T-helper 2 cell treated with Interferon-gamma antibody and Interleukin-4, amounts not matched to agents 100 ng/mL and 5 ng/mL, for 36 hours (primary cell): ENCODE data around the gene NAA25. TPM values are rescaled to one million over a fixed set of nuclear protein-coding genes. Genes with fewer than 3 reads are reported as not detected.

ENCODE experiments used
- intact Hi-C: fragments of 100-400 bp; cut with micrococcal nuclease; formaldehyde crosslinking; loops from one replicate; pipeline ENCODE4 v1.15.1; 2023
- total RNA-seq: library from RNA; stranded (reverse); gene quantifications from 2 replicates; pipeline ENCODE4 v1.2.3, GENCODE V29; 2022

Gene NAA25
- 33.6 and 38.8 TPM in 2 replicates for total RNA-seq

- intact Hi-C loops = loop anchor here (1.0 to 10.0 kb wide), 6 partner anchors 17 to 309 kb away; partner anchors contain the start of genes ERP29, HECTD4, MAPKAPK5 and PTPN11
Measured at GRCh38 chr12:112108202-112109079, at the start of gene NAA25. Gene NAA25 (minus strand): TSS chr12:112108783. CDS start chr12:112108773, 10 bp downstream.

DNA sequence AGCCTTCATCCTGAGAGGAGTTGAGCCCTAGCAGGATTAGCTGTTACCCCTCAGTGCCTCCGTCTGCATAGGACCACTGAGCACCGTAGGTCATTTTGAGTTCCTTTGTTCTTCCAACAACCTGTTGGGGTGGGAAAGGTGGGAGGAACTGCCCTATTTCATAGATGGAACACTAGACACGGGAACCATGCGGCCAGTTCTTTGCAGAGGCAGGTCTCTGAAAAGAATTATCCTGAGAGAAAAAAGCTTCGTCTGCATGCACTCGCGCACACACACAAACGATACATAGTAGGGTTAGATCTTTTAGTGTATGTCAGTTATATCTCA is 45.3 kb upstream of the NAA25 start:
- intact Hi-C loops = no loop called here

- intact Hi-C loops = no loop called here
Measured at GRCh38 chr12:112153181-112153892, 44.8 kb upstream of the NAA25 start.

DNA sequence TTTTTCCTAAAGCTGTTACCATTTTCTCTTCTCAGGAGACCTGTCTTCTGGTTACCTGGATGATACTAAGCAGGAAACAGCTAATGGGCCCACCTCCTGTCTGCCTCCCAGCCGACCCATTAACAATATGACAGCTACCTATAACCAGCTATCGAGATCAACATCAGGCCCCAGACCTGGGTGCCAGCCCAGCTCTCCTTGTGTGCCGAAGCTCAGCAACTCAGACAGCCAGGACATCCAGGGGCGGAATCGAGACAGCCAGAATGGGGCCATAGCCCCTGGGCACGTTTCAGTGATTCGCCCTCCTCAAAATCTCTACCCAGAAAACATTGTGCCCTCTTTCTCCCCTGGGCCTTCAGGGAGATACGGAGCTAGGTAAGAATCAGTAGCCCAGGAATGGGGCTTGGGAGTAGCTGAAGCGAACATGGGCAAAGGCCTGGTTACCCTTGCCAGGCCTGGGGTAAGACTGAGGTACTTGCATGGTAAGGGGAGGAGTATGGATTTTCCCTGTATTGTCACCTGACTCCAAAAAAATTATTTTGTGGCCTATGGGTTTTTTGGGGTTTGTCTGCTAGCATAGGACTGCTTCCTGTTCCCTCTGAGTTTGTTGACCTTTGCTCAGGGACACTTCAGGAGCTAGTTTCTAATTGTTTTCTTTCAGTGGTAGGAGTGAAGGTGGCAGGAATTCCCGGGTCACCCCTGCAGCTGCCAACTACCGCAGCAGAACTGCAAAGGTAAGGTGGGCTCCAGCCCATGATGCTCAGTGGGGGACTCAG is 43.4 kb upstream of the NAA25 start:
- intact Hi-C loops = no loop called here

DNA sequence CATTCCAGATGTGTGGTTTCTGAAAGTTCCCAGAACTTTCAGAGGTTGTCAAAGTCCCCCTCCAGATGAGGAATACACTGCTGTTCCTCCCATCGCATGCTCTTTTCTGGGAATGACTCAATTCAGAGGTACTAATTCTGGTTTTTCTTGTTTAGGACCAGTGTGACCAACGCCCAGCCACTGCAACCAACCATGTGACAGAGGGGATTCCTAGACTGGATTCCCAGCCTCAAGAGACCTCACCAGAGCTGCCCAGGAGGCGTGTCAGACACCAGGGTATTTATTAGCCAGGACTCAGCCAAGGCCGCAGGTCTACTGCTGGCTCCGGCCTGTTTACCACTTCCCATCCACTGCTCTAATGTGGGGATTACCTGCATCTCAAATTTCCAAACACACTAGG is 41.0 kb upstream of the NAA25 start:
- intact Hi-C loops = no loop called here

DNA sequence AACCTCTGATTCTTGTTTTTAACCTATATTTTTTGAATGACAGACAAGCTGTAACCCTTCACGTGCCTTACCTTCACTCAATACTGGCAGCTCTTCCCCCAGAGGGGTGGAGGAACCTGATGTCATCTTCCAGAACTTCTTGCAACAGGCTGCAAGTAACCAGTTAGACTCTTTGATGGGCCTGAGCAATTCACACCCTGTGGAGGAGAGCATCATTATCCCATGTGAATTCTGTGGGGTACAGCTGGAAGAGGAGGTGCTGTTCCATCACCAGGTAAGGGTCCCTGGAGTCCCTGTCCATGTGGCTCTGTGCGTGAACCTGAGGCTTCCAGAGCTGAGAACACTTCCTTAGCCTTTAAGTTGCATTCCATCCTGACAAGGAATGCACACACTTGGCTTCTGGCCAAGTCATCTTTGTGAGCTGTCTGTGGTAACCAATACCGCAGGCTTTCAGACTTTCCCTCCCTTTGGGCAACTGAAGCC is 39.5 kb upstream of the NAA25 start:
- intact Hi-C loops = no loop called here

- intact Hi-C loops = no loop called here
Measured at GRCh38 chr12:112146123-112146522, 37.5 kb upstream of the NAA25 start.

- intact Hi-C loops = no loop called here
Measured at GRCh38 chr12:112140728-112141127, 32.1 kb upstream of the NAA25 start.

DNA sequence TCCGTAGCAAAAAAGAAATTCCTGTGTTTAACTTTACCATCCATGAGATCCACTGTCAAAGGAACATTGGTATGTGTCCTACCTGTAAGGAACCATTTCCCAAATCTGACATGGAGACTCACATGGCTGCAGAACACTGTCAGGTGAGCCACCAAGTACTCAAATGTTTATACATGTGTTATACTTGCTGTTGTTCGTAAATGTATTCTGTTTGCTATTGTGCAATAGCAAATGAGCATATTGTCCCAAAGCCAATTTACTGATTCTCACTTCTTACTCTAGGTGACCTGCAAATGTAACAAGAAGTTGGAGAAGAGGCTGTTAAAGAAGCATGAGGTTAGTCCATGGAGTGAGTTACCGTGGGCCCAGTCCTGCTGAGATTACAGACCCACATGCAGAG is 26.1 kb upstream of the NAA25 start:
- intact Hi-C loops = no loop called here

- intact Hi-C loops = no loop called here
Measured at GRCh38 chr12:112133418-112133817, 24.8 kb upstream of the NAA25 start.

DNA sequence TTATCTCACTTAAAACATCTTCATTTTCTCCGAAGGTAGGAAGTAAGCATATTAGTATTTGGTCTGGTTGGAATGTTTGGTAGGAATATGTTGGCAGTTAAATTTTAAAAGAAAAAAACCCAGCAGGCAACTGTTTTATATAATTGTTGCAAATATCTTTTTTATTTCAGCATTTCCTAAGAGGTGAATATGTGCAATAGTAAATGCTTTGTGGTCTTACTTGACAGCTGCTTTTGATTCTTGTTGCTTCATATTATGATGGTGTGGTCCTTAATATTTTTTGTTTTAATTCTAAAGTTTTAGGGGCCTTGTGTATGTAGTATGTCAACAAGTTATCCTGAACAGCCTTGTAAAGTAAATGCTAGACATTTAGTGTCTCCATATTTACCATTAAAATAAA is 23.1 kb upstream of the NAA25 start:
- intact Hi-C loops = loop anchor here (2.0 kb wide), 3 partner anchors 139 to 277 kb away; partner anchors contain the start of genes HECTD4 and RPL6

- intact Hi-C loops = loop anchor here (1.0 to 2.0 kb wide), 5 partner anchors 21 to 278 kb away; partner anchors contain the start of genes HECTD4 and RPL6
Measured at GRCh38 chr12:112130441-112130998, 21.9 kb upstream of the NAA25 start.

DNA sequence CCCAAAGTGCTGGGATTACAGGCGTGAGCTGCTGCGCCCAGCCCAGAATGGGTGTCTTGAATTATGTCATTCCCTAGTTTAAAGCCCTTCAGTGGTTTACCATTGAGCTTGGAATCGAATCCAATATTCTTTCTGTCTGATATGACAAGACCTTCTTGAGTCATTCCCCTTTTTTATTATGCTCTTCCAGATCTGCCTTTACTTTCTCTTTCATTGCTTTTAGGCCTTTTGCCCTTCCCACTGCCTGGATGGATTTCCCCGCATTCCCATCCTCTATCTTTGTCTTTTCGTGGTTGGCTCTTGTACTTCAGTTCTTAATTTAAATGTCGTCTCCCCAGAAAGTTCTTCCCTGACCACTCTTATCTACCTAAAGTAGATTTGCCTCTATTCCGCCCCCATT is 18.3 kb upstream of the NAA25 start:
- intact Hi-C loops = no loop called here

- intact Hi-C loops = loop anchor here (1.0 kb wide), 3 partner anchors 17 to 283 kb away; partner anchors contain the start of genes ERP29, RPL6 and TMEM116
Measured at GRCh38 chr12:112126000-112126438, 17.4 kb upstream of the NAA25 start.

- intact Hi-C loops = loop anchor here (1.0 kb wide), 3 partner anchors 16 to 284 kb away; partner anchors contain the start of genes ERP29, RPL6 and TMEM116
Measured at GRCh38 chr12:112125250-112125999, 16.8 kb upstream of the NAA25 start, which contains the start of gene TRAFD1. Gene TRAFD1 (plus strand): TSS chr12:112125560. CDS start chr12:112130523, 4,963 bp downstream.

DNA sequence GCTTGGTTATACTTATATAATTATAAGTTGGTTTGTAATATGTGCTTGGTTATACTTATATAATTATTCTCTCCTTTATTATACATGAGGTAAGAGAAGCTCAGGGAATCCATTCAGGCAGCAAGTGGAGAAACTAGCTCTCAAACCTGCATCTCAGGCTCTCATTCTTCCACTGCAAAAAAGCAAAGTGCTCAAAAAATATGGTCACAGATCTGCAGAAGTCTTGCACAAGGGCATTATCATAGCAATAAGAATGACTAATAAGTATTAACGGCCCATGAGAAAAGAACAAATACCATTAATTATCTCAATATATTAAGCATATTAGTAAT is 16.3 kb upstream of the NAA25 start:
- intact Hi-C loops = loop anchor here (1.0 kb wide), 3 partner anchors 16 to 284 kb away; partner anchors contain the start of genes ERP29, RPL6 and TMEM116

- intact Hi-C loops = no loop called here
Measured at GRCh38 chr12:112122823-112123690, 14.5 kb upstream of the NAA25 start.

DNA sequence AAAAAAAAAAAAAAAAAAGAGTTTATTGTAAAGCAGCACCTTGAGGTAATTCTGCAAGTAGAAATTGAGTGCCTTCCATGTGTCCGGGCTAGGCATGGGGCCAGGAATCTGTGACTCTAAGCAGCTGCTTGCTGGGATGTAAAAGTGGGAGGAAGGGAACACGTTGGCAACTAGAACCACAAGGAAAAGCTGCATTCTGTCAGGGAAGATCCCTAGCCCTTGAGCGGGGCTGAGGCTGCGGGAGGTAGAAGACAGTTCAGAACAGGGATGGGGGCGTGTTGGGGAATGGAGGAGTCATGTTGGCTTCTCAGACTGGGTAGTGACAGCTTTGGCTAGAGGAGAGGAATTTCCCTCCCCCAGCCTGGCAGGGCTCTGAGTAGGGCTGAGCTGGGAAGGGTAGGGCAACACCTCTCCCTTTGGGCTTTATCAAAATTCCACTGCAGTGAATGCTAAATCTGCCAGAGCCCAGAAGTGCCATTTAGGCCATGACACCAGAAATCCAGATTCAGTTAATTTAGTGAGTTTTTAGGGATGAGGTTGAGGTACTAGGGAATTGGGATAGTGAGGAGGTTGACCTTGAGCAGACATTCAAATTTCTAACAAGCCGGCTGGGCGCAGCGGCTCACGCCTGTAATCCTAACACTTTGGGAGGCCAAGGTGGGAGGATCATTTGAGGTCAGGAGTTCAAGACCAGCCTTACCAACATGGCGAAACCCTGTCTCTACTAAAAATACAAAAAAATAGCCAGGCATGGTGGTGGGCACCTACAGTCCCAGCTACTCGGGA is 13.4 kb upstream of the NAA25 start:
- intact Hi-C loops = no loop called here
